Pancreas (tissue), 10 donors: ENCODE data around the gene ITGB2. TPM values are rescaled to one million over a fixed set of nuclear protein-coding genes. Genes with fewer than 3 reads are reported as not detected.

ENCODE experiments used
- ATAC-seq, 4 donors: fragments of 200-7000 bp; cut with Tn5 transposase; one replicate each; pipeline versions ENCODE4 v1.8.0 to v1.9.1; 2020; ENCODE audit warnings: mild to moderate bottlenecking in 4 of 4, moderate library complexity in 4 of 4
- DNase-seq, 6 donors: peaks; one replicate each; pipeline ENCODE4 v3.0.0-alpha.2; 2020
- FAIRE-seq: peaks from 2 replicates; lab custom pipeline; 2012; peaks lifted over from hg19 to GRCh38; lab: Jason Lieb, UNC
- H3K27ac ChIP-seq, 4 donors: fragments of 200-600 bp; sonication (generic); 1 replicate in 3 of 4; 2 replicates in 1 of 4; pipeline versions ENCODE4 v1.5.0 to v1.8.0; 2020
- H3K27me3 ChIP-seq, 4 donors: fragments of 200-600 bp; one replicate each; pipeline ENCODE4 v1.8.0; 2021
- H3K36me3 ChIP-seq, 3 donors: fragments of 200-600 bp; sonication (generic) in 1 of 3; one replicate each; pipeline versions ENCODE4 v1.5.0 to v1.8.0; 2020 to 2021
- H3K4me1 ChIP-seq, 3 donors: fragments of 200-600 bp; one replicate each; pipeline ENCODE4 v1.8.0; 2021
- H3K4me3 ChIP-seq, 4 donors: fragments of 200-600 bp; sonication (generic) in 2 of 4; one replicate each; pipeline versions ENCODE4 v1.5.0 to v1.8.0; 2020 to 2021
- H3K9me3 ChIP-seq, 4 donors: fragments of 200-600 bp; one replicate each; pipeline ENCODE4 v1.8.0; 2021
- CTCF ChIP-seq, 4 donors: fragments of 200-600 bp; sonication (generic) in 3 of 4; IDR thresholded peaks; one replicate each; pipeline versions ENCODE4 v1.5.0 to v1.8.0; 2021; ENCODE audit warnings: antibody characterized with exemption in 4 of 4
- WGBS, 2 donors: extraction: QIAGEN DNeasy Blood & Tissue Kit; methylation state at CpG; one replicate each; pipeline ENCODE4 v1.1.7; 2013; 5-methylcytosine and 5-hydroxymethylcytosine counted together
- intact Hi-C, 3 donors: fragments of 100-400 bp; cut with DNase I; formaldehyde crosslinking; loops; one replicate each; pipeline versions ENCODE4 v1.11.1 to v1.14.2; 2022
- polyA plus RNA-seq, 2 donors: library from polyadenylated mRNA; stranded (reverse); fragments of 200-250 nt; gene quantifications; one replicate each; pipeline ENCODE4 v1.2.3, GENCODE V29; 2013
- total RNA-seq, 6 donors: library from RNA; stranded (reverse); fragmentation: NEBNext Ultra II Directional in 4 of 6; extraction: Animal tissue kit (Norgen Biotek cat#: 25700) in 4 of 6; gene quantifications; one replicate each; pipeline versions ENCODE4 v1.2.1 to v1.2.4, GENCODE V29; 2021 to 2023
- donor health status: healthy with polysubstance abuse.
- donor health status: DM: no; HTN: no; CAD: no; lungs with moderate emphysema.
- donor health status: DM: no; HTN: no; CAD: no.
- donor health status: control.
- donor health status: control.
- donor health status: Bipolar disorder and iron deficiency.
- donor health status: DM: yes; HTN: yes; CAD: no.
- donor health status: DM: no; HTN: no; CAD: no.
- donor health status: DM: no; HTN: no; CAD: no.
- donor health status: DM: yes; HTN: yes; CAD: no.

The ITGB2 gene
- total and polyA plus RNA-seq, 8 donors, result 1.1 to 88.0 (median 11.6) TPM

GRCh38 chr21:44957047-44957831, 36.5 kb upstream of the ITGB2 start:
- FAIRE-seq (no peak), ATAC-seq (no peak), DNase-seq (peak in 2 of 6 donors; percentile 11 to 63)
- Histone ChIP-seq H3K27ac (no peak overlapping the region), H3K4me1 (no peaks in the 10 kb centered on the region), H3K36me3 (peaks cover 0 to 14% (median 0%) of the 10 kb centered on the region in 3 donors), H3K27me3 (no peaks in the 10 kb centered on the region), H3K4me3 (no peak overlapping the region), H3K9me3 (no peaks in the 10 kb centered on the region)
- intact Hi-C loops, result no loop called here
- WGBS, 2 donors, result 91 to 93% methylated on average over 22 of the region's 22 CpGs
- no peak for TF ChIP-seq CTCF (IDR thresholded peaks at IDR 0.05)

GRCh38 chr21:44956356-44957046, 35.8 kb upstream of the ITGB2 start:
- ATAC-seq (no peak), DNase-seq (peak in 1 of 6 donors; percentile 34), FAIRE-seq (no peak)
- no peak for TF ChIP-seq CTCF (IDR thresholded peaks at IDR 0.05)
- H3K27ac ChIP-seq, result no peak overlapping the region
- 93 to 94% methylated on average over 35 of the region's 35 CpGs for WGBS, 2 donors
- H3K27me3 ChIP-seq, result no peaks in the 10 kb centered on the region
- intact Hi-C loops, result no loop called here
- H3K36me3 ChIP-seq, result peaks cover 0 to 12% (median 0%) of the 10 kb centered on the region in 3 donors
- no peaks in the 10 kb centered on the region for H3K4me1 ChIP-seq
- H3K4me3 ChIP-seq, result no peak overlapping the region
- H3K9me3 ChIP-seq, result no peaks in the 10 kb centered on the region

- Histone ChIP-seq H3K36me3 (peaks cover 0 to 9% (median 0%) of the 10 kb centered on the region in 3 donors), H3K4me3 (no peak overlapping the region), H3K27ac (no peak overlapping the region), H3K4me1 (no peaks in the 10 kb centered on the region), H3K9me3 (no peaks in the 10 kb centered on the region), H3K27me3 (no peaks in the 10 kb centered on the region)
- intact Hi-C loops, result no loop called here
- TF ChIP-seq CTCF (IDR thresholded peaks at IDR 0.05), result no peak
- WGBS, 2 donors, result 87 to 89% methylated on average over 16 of the region's 16 CpGs
- ATAC-seq (no peak), FAIRE-seq (no peak), DNase-seq (peak in 1 of 6 donors; percentile 28)
Observed at GRCh38 chr21:44955798-44956175, 35.1 kb upstream of the ITGB2 start.

GRCh38 chr21:44955141-44955797, 34.6 kb upstream of the ITGB2 start:
- Histone ChIP-seq H3K9me3 (no peaks in the 10 kb centered on the region), H3K36me3 (peaks cover 0 to 9% (median 0%) of the 10 kb centered on the region in 3 donors), H3K4me1 (no peaks in the 10 kb centered on the region), H3K27ac (no peak overlapping the region), H3K4me3 (no peak overlapping the region), H3K27me3 (no peaks in the 10 kb centered on the region)
- intact Hi-C loops, result no loop called here
- DNase-seq, result peak in 1 of 6 donors; percentile 23
- FAIRE-seq, result no peak
- ATAC-seq, result no peak
- no peak for TF ChIP-seq CTCF (IDR thresholded peaks at IDR 0.05)
- WGBS, 2 donors, result 89% methylated on average over 21 of the region's 21 CpGs
